ENCODE data around the gene C8B.

DNA sequence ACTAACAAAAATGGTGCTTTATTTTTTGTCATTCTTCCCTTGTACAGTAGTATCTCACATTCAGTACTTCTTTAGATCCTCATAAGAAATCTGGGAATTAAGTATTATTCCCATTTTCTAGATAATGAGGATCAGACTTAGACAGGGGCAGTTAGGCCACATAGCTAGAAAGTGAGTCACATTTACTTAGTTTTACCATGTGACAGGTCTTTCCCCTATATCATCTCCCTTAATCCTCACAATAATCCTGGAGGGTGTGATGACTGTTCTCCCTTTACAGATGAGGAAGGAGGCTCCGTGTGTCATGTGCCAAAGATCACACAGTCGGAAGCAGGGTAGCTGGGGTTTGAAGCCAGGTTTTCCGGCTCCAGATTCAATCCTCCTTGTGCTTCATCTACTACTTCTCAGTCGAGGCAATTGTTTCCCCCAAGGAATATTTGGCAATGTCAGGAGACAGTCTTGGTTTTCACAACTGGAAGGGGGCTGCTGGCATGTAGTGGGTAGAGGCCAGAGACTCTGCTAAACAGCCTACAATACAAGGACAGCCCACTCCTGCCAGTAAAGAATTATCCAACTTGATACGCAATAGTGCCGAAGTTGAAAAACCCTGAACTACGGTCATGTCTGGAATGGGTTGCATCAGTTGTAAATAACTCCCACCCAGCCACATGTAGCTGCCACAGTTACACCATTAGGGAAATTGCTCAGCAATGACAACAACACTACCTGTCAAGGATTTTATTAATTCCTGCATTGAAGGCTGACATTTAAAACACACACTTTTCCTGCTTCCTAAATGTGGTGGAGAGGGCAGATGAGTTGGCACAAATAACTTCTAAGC lies 54.5 kb downstream of the C8B start:
- no peak for TF ChIP-seq EZH2phosphoT487 (conservative IDR thresholded peaks at IDR 0.05; ENCODE audit: low read length)
- TF ChIP-seq, protein P1, sequence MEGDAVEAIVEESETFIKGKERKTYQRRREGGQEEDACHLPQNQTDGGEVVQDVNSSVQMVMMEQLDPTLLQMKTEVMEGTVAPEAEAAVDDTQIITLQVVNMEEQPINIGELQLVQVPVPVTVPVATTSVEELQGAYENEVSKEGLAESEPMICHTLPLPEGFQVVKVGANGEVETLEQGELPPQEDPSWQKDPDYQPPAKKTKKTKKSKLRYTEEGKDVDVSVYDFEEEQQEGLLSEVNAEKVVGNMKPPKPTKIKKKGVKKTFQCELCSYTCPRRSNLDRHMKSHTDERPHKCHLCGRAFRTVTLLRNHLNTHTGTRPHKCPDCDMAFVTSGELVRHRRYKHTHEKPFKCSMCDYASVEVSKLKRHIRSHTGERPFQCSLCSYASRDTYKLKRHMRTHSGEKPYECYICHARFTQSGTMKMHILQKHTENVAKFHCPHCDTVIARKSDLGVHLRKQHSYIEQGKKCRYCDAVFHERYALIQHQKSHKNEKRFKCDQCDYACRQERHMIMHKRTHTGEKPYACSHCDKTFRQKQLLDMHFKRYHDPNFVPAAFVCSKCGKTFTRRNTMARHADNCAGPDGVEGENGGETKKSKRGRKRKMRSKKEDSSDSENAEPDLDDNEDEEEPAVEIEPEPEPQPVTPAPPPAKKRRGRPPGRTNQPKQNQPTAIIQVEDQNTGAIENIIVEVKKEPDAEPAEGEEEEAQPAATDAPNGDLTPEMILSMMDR (IDR thresholded peaks at IDR 0.05; ENCODE audit: insufficient read depth, low read length, poor library complexity, severe bottlenecking), result no peak
